B cell (primary cell): ENCODE results near the gene PRDM4. TPM values are rescaled to one million over a fixed set of nuclear protein-coding genes. Genes with fewer than 3 reads are reported as not detected.
A peak's percentile ranks its signal among the peaks of the same experiment; 100 is the strongest.

Experiments used
- ATAC-seq: fragments of 200-7000 bp; cut with Tn5 transposase; one replicate; pipeline ENCODE4 v1.10.0; 2021; ENCODE audit warnings: low read depth, mild to moderate bottlenecking, moderate number of reproducible peaks, moderate library complexity
- CTCF ChIA-PET: fragments of 350-600 bp; sonication (Branson Sonifier 250); formaldehyde crosslinking; loops from one replicate; lab custom pipeline; 2021; ENCODE audit warnings: antibody characterized with exemption, inconsistent platforms; lab: Charles Lee
- POLR2A ChIA-PET: fragments of 350-600 bp; sonication (Branson Sonifier 250); formaldehyde crosslinking; loops from one replicate; lab custom pipeline; 2021; ENCODE audit warnings: antibody characterized with exemption; lab: Charles Lee
- DNase-seq: peaks from one replicate; pipeline ENCODE4 v3.0.0; 2013
- H2AFZ ChIP-seq: 2 replicates; pipeline ENCODE4 v1.6.1; 2012; ENCODE audit warnings: mild to moderate bottlenecking, low read depth, low read length; ENCODE audit not compliant: insufficient read depth, poor library complexity, severe bottlenecking
- H3K27ac ChIP-seq, 2 donors: 1 replicate in 1 of 2; 2 replicates in 1 of 2; pipeline ENCODE4 v1.5.1; 2012 to 2013; ENCODE audit warnings: low read length in 2 of 2, mild to moderate bottlenecking in 2 of 2, moderate library complexity in 1 of 2
- H3K27me3 ChIP-seq, 4 experiments: fragments of 200-600 bp in 1 of 4; sonication (generic) in 1 of 4; replicated peaks in 1 of 4; 1 replicate in 2 of 4; 2 replicates in 2 of 4; pipeline versions ENCODE4 v1.6.1 to v1.7.0; 2013 to 2016; ENCODE audit warnings: low read length in 3 of 4, mild to moderate bottlenecking in 2 of 4, mixed read lengths in 1 of 4, moderate library complexity in 1 of 4; ENCODE audit not compliant: insufficient read depth in 4 of 4, control insufficient read depth in 3 of 4; ENCODE audit errors: control extremely low read depth in 1 of 4
- H3K36me3 ChIP-seq, 2 experiments: replicated peaks in 1 of 2; 1 replicate in 1 of 2; 2 replicates in 1 of 2; pipeline versions ENCODE4 v1.6.1 to v1.7.1; 2013; ENCODE audit warnings: low read length in 1 of 2; ENCODE audit not compliant: insufficient read depth in 2 of 2, control insufficient read depth in 1 of 2; ENCODE audit errors: control extremely low read depth in 1 of 2, extremely low read depth in 1 of 2
- H3K4me1 ChIP-seq, 2 donors: fragments of 200-600 bp in 1 of 2; sonication (generic) in 1 of 2; 1 replicate in 1 of 2; 2 replicates in 1 of 2; pipeline versions ENCODE4 v1.5.1 to v1.6.1; 2013 to 2017; ENCODE audit warnings: low read length in 2 of 2; ENCODE audit not compliant: control insufficient read depth in 2 of 2, insufficient read depth in 2 of 2
- H3K4me2 ChIP-seq: replicated peaks from 2 replicates; pipeline ENCODE3; 2012; ENCODE audit warnings: mild to moderate bottlenecking, low read depth, low read length; ENCODE audit not compliant: poor library complexity, severe bottlenecking
- H3K4me3 ChIP-seq, 5 experiments: fragments of 200-600 bp in 1 of 5; sonication (generic) in 1 of 5; 1 replicate in 3 of 5; 2 replicates in 2 of 5; pipeline versions ENCODE4 v1.5.1 to v1.7.0; 2011 to 2016; ENCODE audit warnings: low read length in 4 of 5, mild to moderate bottlenecking in 4 of 5, low read depth in 2 of 5, control low read depth in 1 of 5, moderate library complexity in 1 of 5; ENCODE audit not compliant: insufficient read depth in 1 of 5; ENCODE audit errors: control extremely low read depth in 1 of 5, extremely low read depth in 1 of 5
- H3K79me2 ChIP-seq: fragments of 200-600 bp; sonication (generic); one replicate; pipeline ENCODE4 v1.6.0; 2016; ENCODE audit warnings: low read length; ENCODE audit not compliant: control insufficient read depth, insufficient read depth
- H3K9ac ChIP-seq: fragments of 200-600 bp; sonication (generic); 2 replicates; pipeline ENCODE4 v1.6.1; 2017; ENCODE audit warnings: mild to moderate bottlenecking, low read length, moderate library complexity
- H3K9me3 ChIP-seq, 3 donors: one replicate each; pipeline versions ENCODE4 v1.6.1 to v1.7.1; 2013; ENCODE audit warnings: low read length in 2 of 3; ENCODE audit not compliant: control insufficient read depth in 2 of 3, insufficient read depth in 1 of 3; ENCODE audit errors: control extremely low read depth in 1 of 3
- H4K20me1 ChIP-seq: 2 replicates; pipeline ENCODE4 v1.6.0; 2012; ENCODE audit warnings: mild to moderate bottlenecking, low read length; ENCODE audit not compliant: insufficient read depth, control insufficient read depth, poor library complexity, severe bottlenecking
- H3K27ac Mint-ChIP-seq: one replicate; pipeline ENCODE4 v1.8.0; 2021; ENCODE audit warnings: mixed read lengths
- H3K27me3 Mint-ChIP-seq: one replicate; pipeline ENCODE4 v1.8.0; 2021; ENCODE audit warnings: mixed read lengths
- H3K4me1 Mint-ChIP-seq: one replicate; pipeline ENCODE4 v1.8.0; 2021; ENCODE audit warnings: mixed read lengths
- H3K4me3 Mint-ChIP-seq: one replicate; pipeline ENCODE4 v1.8.0; 2021; ENCODE audit warnings: mixed read lengths
- H3K9me3 Mint-ChIP-seq: one replicate; pipeline ENCODE4 v1.8.0; 2022; ENCODE audit warnings: mixed read lengths; ENCODE audit not compliant: insufficient read depth
- CTCF ChIP-seq: fragments of 200-600 bp; IDR thresholded peaks from one replicate; pipeline ENCODE4 v1.8.0; 2022; ENCODE audit warnings: antibody characterized with exemption, mild to moderate bottlenecking
- EZH2 ChIP-seq: IDR thresholded peaks from 2 replicates; pipeline ENCODE4 v1.6.1; 2012; ENCODE audit warnings: borderline replicate concordance, low read depth, mild to moderate bottlenecking, moderate library complexity, low read length; ENCODE audit not compliant: insufficient read depth, poor library complexity, severe bottlenecking
- whole genome bisulfite sequencing: methylation state at CpG from one replicate; pipeline ENCODE4 v1.1.5; 2013; ENCODE audit warnings: missing lambda C conversion rate; ENCODE audit not compliant: insufficient coverage; 5-methylcytosine and 5-hydroxymethylcytosine counted together
- intact Hi-C: fragments of 100-400 bp; cut with micrococcal nuclease; formaldehyde crosslinking; loops from one replicate; pipeline ENCODE4 v1.10.0; 2022
- polyA plus RNA-seq: library from polyadenylated mRNA; depleted of rRNA; stranded (reverse); fragments of >200 nt; gene quantifications from 2 replicates; pipeline ENCODE4 v1.2.3, GENCODE V29; 2012
- total RNA-seq, 2 donors: library from RNA; stranded (reverse); fragments of 120-200 nt in 1 of 2; gene quantifications; 1 replicate in 1 of 2; 2 replicates in 1 of 2; pipeline versions ENCODE4 v1.2.3 to v1.2.4, GENCODE V29; 2013 to 2022

PRDM4 gene
- total and polyA plus RNA-seq, 2 donors (not counting 1 experiment from before 2014, with no cell fraction given) = 50.1 to 117 TPM

- ChIA-PET CTCF (no interaction called here), POLR2A (no interaction called here)
- ATAC-seq = no peak
- Histone ChIP-seq H3K27me3 (no peaks in the 10 kb centered on the region), H3K4me1 (peaks cover 8 to 10% of the 10 kb centered on the region in 2 donors), H3K4me2 (no peak overlapping the region), H3K27ac (no peak overlapping the region), H4K20me1 (no peaks in the 10 kb centered on the region), H3K9ac (no peak overlapping the region), H3K79me2 (no peaks in the 10 kb centered on the region), H3K9me3 (no peaks in the 10 kb centered on the region), H3K4me3 (no peak overlapping the region), H3K36me3 (no peaks in the 10 kb centered on the region), H2AFZ (no peak overlapping the region)
- WGBS = no CpG with 5 or more reads among the region's 3 CpGs
- H3K4me3 Mint-ChIP-seq = no peak overlapping the region
- no peak for DNase-seq
- intact Hi-C loops = no loop called here
- peaks cover 11% of the 10 kb centered on the region for H3K4me1 Mint-ChIP-seq
- no peak overlapping the region for H3K27ac Mint-ChIP-seq
- TF ChIP-seq EZH2 = no peak
- no peak for TF ChIP-seq CTCF
- no peaks in the 10 kb centered on the region for H3K9me3 Mint-ChIP-seq
- H3K27me3 Mint-ChIP-seq = peaks cover 3% of the 10 kb centered on the region
These were observed 42.2 kb upstream of the PRDM4 start for GRCh38 chr12:107803092-107803491.

GRCh38 chr12:107801150-107801549, 40.2 kb upstream of the PRDM4 start:
- peak overlapping the region; percentile 32 for H3K4me2 ChIP-seq
- no peak overlapping the region for H3K9ac ChIP-seq
- intact Hi-C loops = no loop called here
- TF ChIP-seq CTCF = no peak
- TF ChIP-seq EZH2 = no peak
- H3K27ac ChIP-seq = no peak overlapping the region
- H3K9me3 Mint-ChIP-seq = no peaks in the 10 kb centered on the region
- no peaks in the 10 kb centered on the region for H3K79me2 ChIP-seq
- no peaks in the 10 kb centered on the region for H3K36me3 ChIP-seq
- no peaks in the 10 kb centered on the region for H3K27me3 ChIP-seq
- no peak overlapping the region for H3K4me3 Mint-ChIP-seq
- ChIA-PET POLR2A (no interaction called here), CTCF (interaction anchor here (0.6 kb wide), 1 partner anchor 131 kb away, joined by 3 read pairs; no protein-coding TSS in a partner anchor)
- H3K27ac Mint-ChIP-seq = no peak overlapping the region
- DNase-seq (no peak), ATAC-seq (no peak)
- no peaks in the 10 kb centered on the region for H4K20me1 ChIP-seq
- H3K27me3 Mint-ChIP-seq = no peaks in the 10 kb centered on the region
- peaks cover 11% of the 10 kb centered on the region for H3K4me1 Mint-ChIP-seq
- no peak overlapping the region for H3K4me3 ChIP-seq
- H3K4me1 ChIP-seq = peaks cover 8 to 10% of the 10 kb centered on the region in 2 donors
- peak overlapping the region; percentile 6 for H2AFZ ChIP-seq
- H3K9me3 ChIP-seq = no peaks in the 10 kb centered on the region
